Measurements from ENCODE around the gene ALDH4A1. TPM values are rescaled to one million over a fixed set of nuclear protein-coding genes. Genes with fewer than 3 reads are reported as not detected.

ALDH4A1 gene
- total RNA-seq, 1 experiment from 2014 or later = 26.1 TPM

- Histone ChIP-seq H3K27me3 (ENCODE audit: insufficient read depth, low read length) (no peaks in the 10 kb centered on the region), H3K23ac (ENCODE audit: insufficient read length, low read depth, low read length) (no peak overlapping the region), H3K79me1 (ENCODE audit: insufficient read depth, low read depth, low read length, poor library complexity, severe bottlenecking) (no peaks in the 10 kb centered on the region), H3K9me3 (ENCODE audit: control insufficient read depth, low read depth, low read length) (no peaks in the 10 kb centered on the region), H4K91ac (ENCODE audit: insufficient read length, low read depth, low read length) (no peak overlapping the region), H3K9ac (ENCODE audit: extremely low read depth, insufficient read length, low read length) (no peak overlapping the region), H2AK5ac (ENCODE audit: insufficient read length, low read length) (no peak overlapping the region), H2BK20ac (ENCODE audit: low read depth, low read length, poor library complexity, severe bottlenecking) (no peak overlapping the region), H2BK15ac (ENCODE audit: low read depth, low read length) (no peak overlapping the region), H4K8ac (replicated peaks; ENCODE audit: insufficient read length, low read depth, low read length) (no peak overlapping the region), H3K23me2 (ENCODE audit: insufficient read length, low read depth, low read length, poor library complexity, severe bottlenecking) (peaks cover 4% of the 10 kb centered on the region), H3K27ac (ENCODE audit: insufficient read length, low read depth, low read length) (no peak overlapping the region), H4K5ac (ENCODE audit: insufficient read length, low read depth, low read length) (no peak overlapping the region), H3K4ac (ENCODE audit: low read depth, low read length) (no peak overlapping the region), H4K20me1 (ENCODE audit: control insufficient read depth, insufficient read depth, insufficient read length) (no peaks in the 10 kb centered on the region), H3K56ac (ENCODE audit: insufficient read length, low read depth, low read length) (no peak overlapping the region), H3K18ac (ENCODE audit: insufficient read length, low read depth, low read length) (peak overlapping the region; percentile 29), H2BK5ac (ENCODE audit: insufficient read length, low read length) (no peak overlapping the region), H3K79me2 (ENCODE audit: insufficient read depth, low read length) (no peaks in the 10 kb centered on the region), H3T11ph (ENCODE audit: low read length) (no peak overlapping the region), H2BK12ac (ENCODE audit: insufficient read length, low read depth, low read length) (no peak overlapping the region), H2BK120ac (ENCODE audit: low read depth, low read length, poor library complexity, severe bottlenecking) (no peak overlapping the region), H3K4me2 (ENCODE audit: insufficient read depth, insufficient read length, low read length) (no peak overlapping the region), H3K14ac (ENCODE audit: insufficient read depth, low read length) (no peak overlapping the region; the same call in 1 of the 2 replicates), H2AFZ (ENCODE audit: low read length) (no peak overlapping the region), H3K4me1 (ENCODE audit: insufficient read depth, low read length) (peaks cover 8% of the 10 kb centered on the region; the same call in 1 of the 2 replicates)
- no peak for TF ChIP-seq CTCF (conservative IDR thresholded peaks at IDR 0.05)
- no peak for DNase-seq
- no peaks in the 10 kb centered on the region; a peak in 1 of 7 replicates for H3K36me3 Mint-ChIP-seq (ENCODE audit: insufficient read depth in 1 of 3, low read depth in 3 of 3)
- H3K27me3 Mint-ChIP-seq (ENCODE audit: low read depth) = peaks cover 2% of the 10 kb centered on the region; the same call in 1 of the 2 replicates
- no peaks in the 10 kb centered on the region for H3K9me3 Mint-ChIP-seq
- H3K4me3 Mint-ChIP-seq = no peak overlapping the region
- peaks cover 32 to 45% of the 10 kb centered on the region in 2 experiments for H3K4me1 Mint-ChIP-seq
- H3K27ac Mint-ChIP-seq = peak overlapping the region in 1 of 3 experiments; percentile 73; a peak in 2 of 7 replicates
- WGBS (ENCODE audit: extremely low coverage, insufficient read length, low lambda C conversion rate) = no CpG with 5 or more reads among the region's 15 CpGs
Measured at GRCh38 chr1:18948048-18948912, 45.9 kb upstream of the ALDH4A1 start.
